HG03521 (cell line): ENCODE results near the gene DCST2.
"Not testable (repeated sequence)": the region's sequence is repeated elsewhere in the genome, so short reads cannot be mapped to it uniquely, and the experiment has no call there.

Experiments
- ATAC-seq: cut with Tn5 transposase; IDR thresholded peaks from one replicate; pipeline ENCODE4 v1.9.1; 2021; ENCODE audit warnings: mild to moderate bottlenecking, moderate library complexity; ENCODE audit not compliant: unreplicated experiment

The DCST2 gene

DNA sequence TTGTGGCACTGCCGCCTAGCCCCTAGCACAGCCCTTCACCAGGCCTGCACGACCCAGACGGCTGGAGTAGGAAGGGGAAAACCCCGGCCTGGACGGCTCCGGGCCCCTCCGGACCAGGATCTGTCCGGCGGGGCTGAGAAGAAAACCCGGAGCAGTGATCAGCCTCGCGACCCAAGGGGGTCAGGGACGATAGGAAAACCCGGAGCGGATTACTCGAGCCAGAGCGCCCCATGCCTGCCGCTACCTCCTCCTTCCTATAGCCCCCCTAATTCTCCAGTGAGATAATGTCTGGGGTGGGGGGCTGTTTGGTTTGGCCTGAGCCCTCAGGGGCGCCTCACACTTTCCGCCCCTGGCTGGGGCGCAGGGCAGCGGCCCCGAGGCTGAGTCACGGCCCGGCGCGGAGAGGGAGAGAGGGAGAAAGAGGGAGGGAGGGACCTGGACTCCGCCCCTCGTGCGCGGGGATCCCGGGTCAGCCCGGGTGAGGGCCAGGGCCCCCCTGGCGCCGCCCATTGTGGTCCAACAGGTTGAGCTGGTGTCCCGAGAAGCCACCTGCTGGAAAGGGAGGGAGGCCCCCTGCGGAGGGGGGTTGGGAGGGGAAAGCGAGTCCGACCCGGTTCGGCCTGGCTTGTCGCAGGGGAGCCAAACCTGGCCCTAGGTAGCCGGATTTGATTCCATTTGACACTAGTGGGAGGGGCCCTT, 32.7 kb downstream of the DCST2 start:
- ATAC-seq: peak; percentile 29

GRCh38 chr1:155000411-155000725, 33.2 kb downstream of the DCST2 start:
- ATAC-seq: no peak

GRCh38 chr1:154999571-155000410, 33.8 kb downstream of the DCST2 start:
- no peak for ATAC-seq

- ATAC-seq: no peak
Observed at GRCh38 chr1:154998818-154999570, 34.6 kb downstream of the DCST2 start.

DNA sequence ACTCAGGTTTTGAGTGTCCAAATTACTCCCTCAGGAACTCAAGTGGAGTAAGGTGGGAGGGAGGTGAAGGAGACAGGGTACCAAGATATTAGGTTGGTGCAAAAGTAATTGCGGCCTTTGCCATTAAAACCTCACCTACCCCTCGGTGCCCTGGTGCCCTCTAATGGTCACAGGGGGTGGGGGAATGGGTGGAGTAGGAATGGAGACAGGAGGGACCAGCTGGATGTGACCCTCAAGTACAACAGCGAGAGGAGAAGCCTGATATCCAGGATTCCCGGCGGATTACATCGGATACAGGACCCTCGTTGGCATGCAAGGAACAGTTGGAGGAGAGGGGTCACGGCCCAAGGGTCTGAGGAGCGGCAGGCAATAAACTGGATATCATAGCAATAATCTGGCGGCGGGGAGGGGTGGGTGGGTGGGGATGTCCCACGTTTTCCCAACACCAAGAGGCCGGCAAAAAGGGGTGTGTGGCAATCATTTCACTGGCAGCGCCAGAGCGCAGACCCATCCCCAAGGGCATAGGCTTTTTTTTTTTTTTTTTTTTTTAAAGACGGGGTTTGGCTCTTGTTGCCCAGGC, 35.3 kb downstream of the DCST2 start:
- ATAC-seq: no peak

DNA sequence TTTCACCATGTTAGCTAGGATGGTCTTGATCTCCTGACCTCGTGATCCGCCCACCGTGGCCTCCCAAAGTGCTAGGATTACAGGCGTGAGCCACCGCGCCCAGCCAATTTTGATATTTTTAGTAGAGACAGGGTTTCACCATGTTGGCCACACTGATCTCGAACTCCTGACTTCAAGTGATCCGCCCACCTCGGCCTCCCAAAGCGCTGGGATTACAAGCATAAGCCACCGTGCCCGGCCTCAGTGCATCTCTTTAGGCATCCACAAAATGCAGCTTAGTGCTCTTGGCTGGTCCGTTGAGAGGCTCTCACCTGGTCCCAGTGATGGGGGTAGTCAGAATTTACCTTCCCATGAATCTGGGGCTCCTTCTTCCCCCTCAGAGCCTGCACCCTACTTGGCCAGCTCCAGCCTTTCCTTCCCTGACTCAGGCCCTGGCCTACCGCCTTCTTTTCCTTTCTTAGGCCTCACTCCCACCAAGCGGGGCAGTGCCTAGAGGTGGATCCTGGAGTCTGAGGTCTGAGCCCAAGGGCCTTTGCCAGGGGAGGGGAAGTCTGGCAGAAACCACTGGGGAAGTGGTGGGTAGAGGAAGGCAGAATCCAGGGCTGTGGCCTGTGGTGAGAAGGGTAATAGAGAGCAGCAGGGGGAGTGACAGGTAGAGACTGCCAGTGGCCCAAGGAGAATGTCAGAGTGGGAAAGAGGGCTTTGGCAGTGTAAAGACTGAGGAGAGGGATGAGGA, 36.4 kb downstream of the DCST2 start:
- no peak for ATAC-seq

- ATAC-seq: not testable (repeated sequence)
Observed at GRCh38 chr1:154995301-154995983, 38.1 kb downstream of the DCST2 start.

GRCh38 chr1:154994591-154994990, 39.0 kb downstream of the DCST2 start:
- ATAC-seq: no peak

- ATAC-seq: no peak
Observed at GRCh38 chr1:154994269-154994587, 39.4 kb downstream of the DCST2 start.

- ATAC-seq: no peak
Observed at GRCh38 chr1:154993572-154994268, 39.9 kb downstream of the DCST2 start, which contains the start of gene LENEP. LENEP (plus strand) TSS chr1:154993586; CDS start chr1:154993608, 22 bp downstream.

DNA sequence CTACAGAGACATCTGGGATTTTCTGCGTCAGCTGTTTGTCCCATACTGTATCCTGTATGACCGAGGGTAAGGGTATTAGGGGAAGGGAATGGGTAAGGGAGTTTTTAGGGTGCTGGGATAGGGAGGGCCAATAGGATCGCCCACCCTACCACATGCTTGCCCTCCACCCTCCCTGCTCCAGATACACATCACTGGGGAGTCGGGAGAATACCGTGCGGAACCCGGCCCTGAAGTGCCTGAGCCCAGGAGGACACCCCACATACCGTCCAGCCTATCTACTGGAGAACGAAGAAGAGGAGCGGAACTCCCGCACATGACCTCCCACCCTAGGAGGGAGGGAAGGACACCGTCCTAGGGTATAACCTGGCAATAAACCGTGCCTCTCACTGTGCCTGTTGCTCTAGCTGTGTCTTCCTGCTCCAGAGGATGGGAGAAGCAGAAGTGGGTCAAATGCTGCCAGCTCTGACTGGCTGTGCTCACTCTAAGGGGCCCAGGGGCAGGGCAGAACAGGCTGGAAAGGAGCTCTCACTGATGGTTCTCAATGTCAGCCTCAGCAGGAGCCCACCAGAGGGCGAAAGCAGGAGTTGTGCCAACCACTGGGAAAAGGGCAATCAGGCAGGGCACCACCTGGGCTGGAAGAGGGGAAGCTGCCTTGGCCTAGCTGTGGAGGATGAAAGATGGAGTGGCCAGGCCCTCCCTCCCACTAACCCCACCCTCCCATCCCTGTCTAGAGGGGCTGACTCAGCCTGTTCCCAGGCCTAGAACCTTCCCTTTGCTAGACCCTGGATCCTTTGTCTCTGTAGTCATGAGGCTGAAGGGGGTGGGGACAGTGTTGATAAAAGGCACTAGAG, 40.6 kb downstream of the DCST2 start:
- no peak for ATAC-seq

DNA sequence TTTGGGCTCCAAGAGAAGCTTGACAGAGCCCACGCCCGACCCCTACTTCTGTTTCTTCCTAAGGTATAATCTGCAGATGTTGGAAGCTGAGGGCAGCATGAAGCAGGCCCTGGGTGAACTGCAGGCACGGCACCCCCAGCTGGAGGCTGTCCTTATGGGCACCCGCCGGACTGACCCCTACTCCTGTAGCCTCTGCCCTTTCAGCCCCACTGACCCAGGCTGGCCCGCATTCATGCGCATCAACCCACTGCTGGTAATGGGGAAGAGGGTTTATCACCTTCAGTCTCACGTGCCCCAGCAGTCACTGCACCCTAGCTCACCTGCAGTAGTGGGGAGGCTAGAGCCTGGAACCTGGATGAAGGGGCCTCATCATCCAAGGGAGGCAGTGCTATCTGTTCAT, 43.3 kb downstream of the DCST2 start:
- no peak for ATAC-seq

DNA sequence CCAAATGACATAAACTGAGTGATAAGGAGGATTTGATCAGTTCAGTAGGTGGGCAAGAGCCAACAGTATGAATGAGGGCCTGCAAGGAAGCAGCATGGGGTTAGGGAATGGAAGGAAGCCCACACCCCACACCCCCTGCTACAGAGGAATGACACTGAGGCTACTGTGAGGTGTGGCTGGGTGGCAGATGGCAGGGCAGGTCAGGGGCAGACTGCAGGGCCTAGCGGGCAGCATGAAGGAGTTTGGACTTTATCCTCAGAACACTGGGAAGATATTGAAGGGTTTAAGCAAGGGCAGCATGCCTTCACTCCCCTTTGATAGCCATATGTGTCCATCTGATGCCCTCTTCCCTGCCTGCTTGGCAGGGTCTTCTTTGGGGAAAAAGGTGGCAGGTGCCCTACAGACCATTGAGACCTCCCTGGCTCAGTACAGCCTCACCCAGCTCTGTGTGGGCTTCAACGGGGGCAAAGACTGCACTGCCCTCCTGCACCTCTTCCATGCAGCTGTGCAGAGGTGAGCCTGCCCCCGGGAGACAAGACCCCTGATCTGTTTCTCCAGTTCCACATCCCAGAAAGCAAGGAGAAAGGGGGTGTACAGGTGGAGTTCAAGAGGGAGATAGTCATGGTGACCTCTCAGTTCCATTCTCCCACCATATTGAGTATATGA, 44.3 kb downstream of the DCST2 start:
- no peak for ATAC-seq

GRCh38 chr1:154988058-154988954, 45.3 kb downstream of the DCST2 start:
- ATAC-seq: no peak

GRCh38 chr1:154987326-154987725, 46.3 kb downstream of the DCST2 start:
- no peak for ATAC-seq

- ATAC-seq: not testable (repeated sequence)
Observed at GRCh38 chr1:154986736-154987135, 46.8 kb downstream of the DCST2 start.
